GM21515 (cell line): ENCODE results near the gene PTPN20.

ENCODE experiments used
- ATAC-seq: cut with Tn5 transposase; IDR thresholded peaks from one replicate; pipeline ENCODE4 v1.9.1; 2021; ENCODE audit not compliant: unreplicated experiment

The PTPN20 gene

GRCh38 chr10:47031901-47032465, 120.8 kb downstream of the PTPN20 start:
- no peak for ATAC-seq

DNA sequence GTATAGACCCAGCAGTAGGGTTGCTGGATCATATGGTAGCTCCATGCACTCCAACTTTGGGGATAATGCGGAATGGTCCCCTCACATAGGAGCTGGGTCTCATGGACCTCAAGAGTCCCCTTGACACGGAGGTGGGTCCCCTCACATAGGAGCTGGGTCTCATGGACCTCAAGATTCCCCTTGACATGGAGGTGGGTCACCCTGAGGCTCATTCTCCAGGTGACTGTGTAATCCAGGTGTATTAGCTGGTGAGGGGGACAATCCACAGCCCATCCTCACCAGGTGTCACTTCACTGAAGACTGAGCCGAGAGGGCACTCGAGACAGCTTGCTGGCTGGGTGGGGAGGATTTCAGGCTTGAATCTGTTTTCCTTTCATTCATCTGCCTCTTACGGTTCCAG, 121.9 kb downstream of the PTPN20 start:
- no peak for ATAC-seq

- ATAC-seq: no peak
Measured at GRCh38 chr10:47033541-47034270, 122.5 kb downstream of the PTPN20 start.

GRCh38 chr10:47034441-47035051, 123.3 kb downstream of the PTPN20 start:
- no peak for ATAC-seq

DNA sequence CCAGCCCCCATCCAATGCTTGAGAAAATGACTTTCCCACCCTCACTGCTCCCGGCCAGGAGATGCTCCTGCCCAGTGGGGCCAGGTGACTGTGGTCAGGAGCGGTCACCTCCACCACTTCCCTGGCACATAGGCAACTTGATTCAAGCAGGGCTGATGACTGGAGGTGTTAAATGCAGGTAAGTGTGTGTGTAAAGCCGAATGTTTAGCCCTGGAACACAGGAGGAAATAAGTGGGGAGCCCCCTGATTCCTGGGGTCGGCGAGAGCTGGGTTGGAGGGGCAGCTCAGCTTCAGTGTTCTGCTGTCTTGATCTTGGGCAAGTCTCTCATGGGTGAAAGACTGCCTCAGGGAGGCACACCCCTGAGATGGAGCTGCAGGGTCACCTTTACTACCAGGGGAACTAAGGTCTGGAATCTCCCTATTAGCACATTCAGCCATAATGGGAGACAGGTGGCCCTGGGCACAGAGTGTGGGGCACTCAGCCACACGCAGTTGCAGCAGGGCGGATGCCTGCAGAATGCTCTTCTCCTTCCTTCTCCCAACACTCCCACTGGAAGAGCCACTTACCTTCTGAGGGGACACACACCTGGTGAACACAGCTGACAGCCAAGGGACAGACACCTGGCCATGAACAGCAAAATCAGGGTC, 124.1 kb downstream of the PTPN20 start:
- ATAC-seq: no peak

DNA sequence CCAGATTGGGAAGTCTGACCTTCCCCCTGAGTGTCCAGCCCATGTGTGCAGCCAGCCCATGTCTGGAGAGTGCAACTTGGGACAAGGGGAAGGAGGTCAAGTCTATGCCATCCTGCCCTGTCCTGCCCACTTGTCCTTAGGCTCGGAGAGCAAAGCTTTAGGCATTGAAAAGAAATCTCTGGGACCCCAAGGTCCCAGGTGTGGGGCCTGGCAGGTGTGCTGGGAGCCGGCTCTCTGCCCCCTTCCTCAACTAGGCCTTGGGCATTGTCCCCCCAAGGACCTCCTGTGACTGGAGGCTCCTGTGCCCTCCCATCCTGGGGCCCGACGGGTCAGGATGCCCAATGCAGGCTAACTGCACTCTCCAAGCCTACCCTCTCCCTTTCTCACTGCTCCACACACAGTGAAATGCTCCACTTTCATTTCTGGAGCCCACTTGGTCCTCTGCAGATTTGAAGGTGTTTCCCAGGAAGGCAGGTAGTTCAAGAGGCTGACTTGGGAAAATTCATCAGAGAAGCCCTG, 124.7 kb downstream of the PTPN20 start:
- no peak for ATAC-seq

- ATAC-seq: no peak
Measured at GRCh38 chr10:47036771-47037170, 125.5 kb downstream of the PTPN20 start.

DNA sequence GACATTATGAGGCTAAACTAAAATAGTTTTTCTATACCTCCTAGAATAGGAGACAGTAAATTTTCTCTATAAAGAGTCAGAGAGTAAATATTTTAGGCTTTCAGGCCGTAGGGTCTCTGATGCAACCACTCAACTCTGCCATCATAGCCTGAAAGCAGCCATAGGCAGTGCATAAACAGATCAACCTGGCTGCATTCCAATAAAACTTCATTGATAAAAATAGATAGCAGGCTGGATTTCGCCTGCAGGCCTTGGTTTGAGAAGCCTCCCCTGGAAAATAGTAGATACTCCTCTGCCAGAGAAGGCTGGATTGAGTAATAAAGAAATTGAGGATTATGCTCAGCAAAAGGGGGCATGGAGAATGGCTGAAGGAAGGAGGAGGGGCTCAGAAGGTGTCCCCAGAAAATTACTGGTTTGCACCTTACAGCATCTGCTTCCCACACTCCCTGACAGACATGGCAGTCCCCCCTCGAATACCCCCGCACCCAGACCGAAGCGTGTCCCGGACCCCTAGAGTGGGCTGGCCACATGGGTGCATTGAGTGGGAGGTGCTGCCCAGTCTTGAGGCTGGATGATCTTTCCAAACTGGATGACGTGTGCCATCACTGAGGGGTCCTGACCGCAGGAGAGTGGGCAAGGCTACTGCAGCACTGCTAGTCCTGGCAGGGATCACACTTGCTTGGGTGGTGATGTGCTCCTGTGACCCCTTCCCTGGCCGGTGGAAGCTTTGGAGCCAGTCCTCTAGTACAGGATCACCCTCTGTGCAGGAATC, 126.6 kb downstream of the PTPN20 start:
- no peak for ATAC-seq

DNA sequence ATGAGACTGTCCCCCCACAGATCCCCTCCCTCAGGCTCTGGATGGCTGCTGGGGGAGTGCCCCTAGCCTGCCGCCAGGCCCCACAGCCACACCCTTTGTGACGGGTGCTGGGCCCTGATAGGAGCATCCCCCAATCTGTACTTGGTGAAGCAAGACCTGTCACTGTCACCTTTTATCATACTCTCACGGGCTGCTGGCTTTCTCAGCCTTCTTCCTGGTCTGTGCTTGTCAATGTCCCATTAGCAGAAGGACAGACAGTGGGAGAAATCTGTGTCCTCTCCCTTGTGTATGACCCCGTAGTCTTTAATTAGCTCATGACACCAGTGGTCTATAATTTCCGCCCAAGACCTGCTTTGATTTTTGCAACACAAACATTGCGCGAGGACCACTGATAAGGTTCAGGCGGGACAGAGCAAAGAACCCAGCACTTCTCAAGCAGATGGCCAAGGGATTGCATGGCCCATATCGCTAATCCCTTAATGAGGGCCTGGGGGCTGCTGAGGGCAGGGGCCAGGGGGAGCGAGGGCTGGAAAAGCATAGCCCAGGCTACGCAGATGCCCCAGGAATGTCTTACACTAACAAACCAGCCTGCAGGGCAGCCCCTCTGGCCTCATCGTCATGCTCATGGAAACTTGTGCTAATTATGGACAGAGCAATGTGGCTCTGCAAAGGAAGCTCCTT, 127.8 kb downstream of the PTPN20 start:
- no peak for ATAC-seq

DNA sequence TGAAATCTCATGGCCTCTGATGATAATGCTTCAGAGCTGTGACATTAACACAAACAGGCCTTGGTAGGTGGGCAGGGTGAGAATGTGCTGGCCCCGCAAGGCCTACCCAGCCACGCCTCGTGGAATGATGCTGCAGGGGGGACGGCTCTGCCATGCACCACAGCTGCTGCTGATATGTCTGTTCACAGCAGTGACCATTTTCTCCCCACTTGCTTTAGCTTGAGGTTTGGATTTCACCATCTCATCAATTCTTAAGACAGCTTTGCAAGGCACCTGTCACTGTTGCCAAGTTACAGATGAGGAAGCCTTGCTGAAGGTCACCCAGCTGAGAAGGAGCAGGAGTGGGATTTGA, 128.3 kb downstream of the PTPN20 start:
- no peak for ATAC-seq

DNA sequence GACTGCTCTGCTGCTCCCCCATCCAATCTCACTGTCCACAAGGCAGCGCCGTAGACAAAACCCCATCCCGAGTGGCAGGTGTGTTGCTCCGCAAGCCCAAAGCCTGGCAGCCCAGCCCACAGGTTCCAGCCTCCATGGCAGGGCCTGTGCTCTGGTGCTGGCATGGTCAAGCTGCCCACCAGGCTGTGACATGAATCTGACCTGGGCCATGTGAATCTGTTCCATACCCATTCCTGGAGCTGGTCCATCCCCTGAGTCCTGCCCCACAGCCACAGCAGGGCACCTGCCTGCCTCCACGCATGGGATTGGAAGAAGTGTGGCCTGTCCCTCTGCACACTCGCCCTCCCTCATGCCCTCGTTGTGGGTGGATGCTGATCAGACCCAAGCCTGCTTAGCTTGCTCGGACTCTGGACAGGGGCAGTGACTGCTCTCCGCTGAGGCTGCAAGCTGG, 128.8 kb downstream of the PTPN20 start:
- no peak for ATAC-seq

- ATAC-seq: no peak
Measured at GRCh38 chr10:47040681-47041080, 129.5 kb downstream of the PTPN20 start.

- no peak for ATAC-seq
Measured at GRCh38 chr10:47041396-47042198, 130.4 kb downstream of the PTPN20 start.

DNA sequence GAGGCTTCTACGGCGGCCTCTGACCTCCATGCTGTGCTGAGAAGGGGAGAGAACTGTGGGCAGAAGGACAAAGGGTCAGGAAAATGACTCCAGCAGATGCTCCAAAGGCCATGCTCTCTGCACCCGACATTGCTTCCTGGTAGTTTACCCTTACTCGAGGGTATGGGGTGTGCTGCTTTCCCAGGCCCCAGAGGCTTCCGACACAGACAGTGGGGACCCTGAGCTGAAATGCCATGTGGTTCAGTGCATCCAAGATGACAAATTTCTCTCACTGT, 130.9 kb downstream of the PTPN20 start:
- no peak for ATAC-seq

DNA sequence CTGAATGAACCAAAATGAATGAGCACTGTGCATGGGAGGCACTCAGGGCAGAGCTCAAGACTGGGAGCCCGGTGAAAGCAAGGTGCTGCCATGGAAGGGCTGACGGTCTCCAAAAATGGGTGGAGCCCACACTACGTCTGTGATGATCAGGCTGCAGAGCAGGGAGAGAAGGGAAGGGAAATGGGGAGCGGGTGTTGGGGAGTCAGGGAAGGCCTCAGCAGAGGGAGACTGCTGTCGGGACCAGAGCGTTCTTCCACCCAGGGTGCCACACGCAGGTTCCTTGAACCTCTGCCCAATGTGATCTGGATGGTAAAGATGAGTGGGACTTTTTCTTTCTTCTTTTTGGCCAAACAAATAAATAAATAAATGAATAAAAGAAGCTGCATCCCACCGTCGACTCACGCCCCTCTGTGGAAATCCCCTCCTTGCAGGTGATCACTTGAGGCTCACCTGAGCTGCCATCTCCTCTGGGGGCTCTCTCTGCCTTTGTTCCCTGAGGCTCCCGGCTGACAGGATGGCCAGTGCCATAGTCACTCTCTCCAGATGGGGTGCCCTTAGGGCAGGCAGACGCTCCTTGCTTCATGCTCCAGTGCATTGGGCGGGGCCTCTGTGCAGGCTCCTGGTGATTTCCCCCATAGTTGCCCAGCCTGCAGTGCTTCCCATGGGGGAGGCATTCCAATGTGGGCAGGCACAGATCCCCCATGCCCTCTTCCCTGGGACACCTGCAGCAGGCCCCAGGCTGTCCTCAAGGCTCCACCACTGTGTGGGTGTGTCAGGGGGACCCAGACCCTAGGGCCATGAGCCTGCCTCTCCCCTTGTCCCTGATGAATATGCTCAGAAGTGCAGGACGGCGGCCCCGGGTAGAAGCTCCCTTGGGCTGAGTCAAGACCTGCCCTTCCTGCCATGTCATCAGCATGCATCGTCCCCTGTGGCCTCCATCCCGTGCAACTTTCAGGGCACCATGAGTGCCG, 131.8 kb downstream of the PTPN20 start:
- no peak for ATAC-seq

GRCh38 chr10:47043928-47044538, 132.8 kb downstream of the PTPN20 start:
- ATAC-seq: no peak

GRCh38 chr10:47044741-47045140, 133.5 kb downstream of the PTPN20 start:
- no peak for ATAC-seq

GRCh38 chr10:47045331-47045861, 134.2 kb downstream of the PTPN20 start:
- no peak for ATAC-seq
